Kasumi-1 (cell line): ENCODE data around the gene ANGPTL7.

Source experiments
- DNase-seq, 2 experiments: peaks; one replicate each; lab custom pipeline; 2025; lab: John Stamatoyannopoulos, UW

Gene ANGPTL7

DNA sequence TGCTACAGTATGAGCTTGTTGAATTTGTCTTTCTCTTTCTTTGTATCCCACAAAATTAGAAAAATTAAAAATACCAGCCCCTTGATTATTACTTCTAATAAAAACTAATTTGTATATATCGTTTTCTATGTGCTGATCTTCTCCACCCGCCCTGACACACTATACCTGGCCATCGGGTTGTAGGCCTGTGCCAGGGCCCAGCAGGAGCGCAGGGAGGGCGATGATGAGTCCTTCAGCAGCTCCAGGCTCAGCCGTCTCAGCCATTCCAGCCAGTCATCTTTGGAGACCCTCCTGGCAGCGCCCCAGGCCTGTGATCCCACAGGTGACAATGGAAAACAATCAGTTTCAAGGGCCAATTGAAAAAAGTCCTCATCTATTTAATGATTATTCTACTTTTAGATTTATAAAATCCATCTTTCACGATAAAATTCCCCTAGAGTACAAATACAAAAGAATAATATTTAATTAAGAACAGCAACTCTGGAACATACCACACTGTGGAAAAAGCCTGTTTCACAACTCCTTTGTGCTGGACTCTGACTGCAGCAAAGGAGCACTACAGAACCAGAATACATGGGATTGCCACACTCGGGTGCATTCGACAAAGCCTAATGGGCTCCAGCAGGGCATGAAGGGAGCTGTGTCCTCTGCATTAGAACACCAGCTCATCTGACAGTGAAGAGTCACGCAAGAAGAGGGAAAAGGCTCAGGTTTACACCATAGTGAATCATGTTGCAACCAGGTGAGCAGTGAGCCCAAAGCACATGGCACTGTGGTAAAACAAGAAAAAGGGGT is 15.4 kb downstream of the ANGPTL7 start:
- no peak for DNase-seq

DNA sequence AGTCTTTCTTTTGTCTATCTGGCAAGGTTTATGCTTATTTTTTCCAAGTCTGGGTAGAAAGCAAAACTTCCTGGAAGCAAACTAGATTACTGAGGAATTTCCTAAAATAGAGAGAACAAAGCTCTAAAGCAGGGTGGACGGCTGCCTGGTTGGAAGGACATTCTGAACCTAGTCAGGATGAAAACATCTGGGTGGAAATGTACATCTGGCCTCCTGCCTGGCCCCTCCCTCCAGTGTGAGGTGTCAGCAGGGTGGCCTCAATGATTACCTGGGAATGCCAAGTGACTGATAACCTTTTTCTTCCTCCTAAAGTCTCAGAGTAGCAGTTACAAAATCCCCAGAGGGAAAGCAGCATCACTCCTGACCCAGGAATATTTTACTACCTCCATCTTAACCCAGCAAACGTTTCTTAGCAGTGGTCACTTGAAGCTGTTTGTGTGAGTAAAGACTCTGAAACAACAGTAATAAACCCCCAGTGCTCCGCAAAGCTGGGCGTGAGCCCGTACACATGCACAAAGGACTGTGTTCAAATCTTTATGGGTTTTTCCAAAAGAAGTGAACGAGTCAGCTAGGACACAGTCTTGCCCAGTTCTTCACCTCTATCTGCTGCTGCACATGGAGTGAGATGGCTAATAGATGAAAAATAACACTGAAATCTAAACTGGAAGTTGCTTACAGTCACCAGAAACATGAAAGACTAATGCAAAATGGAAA is 18.9 kb downstream of the ANGPTL7 start:
- no peak for DNase-seq

GRCh38 chr1:11211461-11211860 is 22.3 kb downstream of the ANGPTL7 start:
- no peak for DNase-seq

DNA sequence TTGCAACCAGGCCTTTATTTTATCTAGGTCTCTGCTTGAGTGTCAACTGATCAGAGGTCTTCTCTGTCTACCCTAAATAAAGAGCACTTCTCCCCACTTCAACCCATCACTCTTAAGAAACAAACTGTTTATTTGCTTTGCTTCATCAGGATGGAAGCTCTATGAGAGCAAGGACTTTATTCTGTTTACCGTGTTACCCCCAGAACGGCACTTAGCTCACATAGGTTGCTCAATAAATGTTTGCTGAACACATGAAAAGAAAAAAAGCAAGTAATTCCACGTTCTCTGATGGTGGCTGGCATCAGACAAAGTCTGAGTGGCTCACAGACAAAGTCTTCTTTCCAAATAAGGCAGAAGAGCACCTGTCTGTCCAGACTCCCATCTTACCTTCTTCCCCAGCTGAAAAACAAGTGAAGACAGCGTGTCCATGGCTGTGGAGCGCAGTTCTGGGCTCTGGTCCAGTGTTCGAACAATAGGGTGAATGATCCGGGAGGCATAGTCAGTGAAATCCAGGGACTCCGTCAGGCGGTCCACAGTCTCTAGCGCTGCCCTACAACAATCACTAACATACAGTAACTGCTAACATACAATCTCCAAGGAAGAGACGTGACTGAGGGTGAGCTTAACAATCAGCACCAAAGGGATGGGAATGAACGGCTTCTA is 22.9 kb downstream of the ANGPTL7 start:
- DNase-seq: no peak

GRCh38 chr1:11214698-11215380 is 25.7 kb downstream of the ANGPTL7 start:
- no peak for DNase-seq

- DNase-seq: no peak
These were observed 26.3 kb downstream of the ANGPTL7 start for GRCh38 chr1:11215381-11216005.

DNA sequence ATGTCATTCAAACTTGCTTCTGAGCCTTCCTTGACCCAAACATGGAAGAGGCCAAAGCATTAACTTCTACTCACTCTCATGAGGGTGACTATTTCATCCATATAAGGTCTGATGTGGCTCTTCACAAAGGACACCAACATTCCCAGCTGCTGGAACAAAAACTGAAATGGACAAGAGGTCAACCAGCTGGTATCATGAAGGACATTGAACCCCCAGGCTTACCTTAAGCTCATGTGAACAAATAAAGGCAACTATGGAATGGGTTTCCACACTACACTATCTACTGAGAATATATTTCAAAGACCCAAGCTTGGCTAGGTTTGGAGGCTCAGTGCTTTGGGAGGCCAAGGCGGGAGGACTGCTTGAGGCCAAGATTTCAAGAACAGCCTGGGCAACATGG is 26.9 kb downstream of the ANGPTL7 start:
- DNase-seq: no peak

DNA sequence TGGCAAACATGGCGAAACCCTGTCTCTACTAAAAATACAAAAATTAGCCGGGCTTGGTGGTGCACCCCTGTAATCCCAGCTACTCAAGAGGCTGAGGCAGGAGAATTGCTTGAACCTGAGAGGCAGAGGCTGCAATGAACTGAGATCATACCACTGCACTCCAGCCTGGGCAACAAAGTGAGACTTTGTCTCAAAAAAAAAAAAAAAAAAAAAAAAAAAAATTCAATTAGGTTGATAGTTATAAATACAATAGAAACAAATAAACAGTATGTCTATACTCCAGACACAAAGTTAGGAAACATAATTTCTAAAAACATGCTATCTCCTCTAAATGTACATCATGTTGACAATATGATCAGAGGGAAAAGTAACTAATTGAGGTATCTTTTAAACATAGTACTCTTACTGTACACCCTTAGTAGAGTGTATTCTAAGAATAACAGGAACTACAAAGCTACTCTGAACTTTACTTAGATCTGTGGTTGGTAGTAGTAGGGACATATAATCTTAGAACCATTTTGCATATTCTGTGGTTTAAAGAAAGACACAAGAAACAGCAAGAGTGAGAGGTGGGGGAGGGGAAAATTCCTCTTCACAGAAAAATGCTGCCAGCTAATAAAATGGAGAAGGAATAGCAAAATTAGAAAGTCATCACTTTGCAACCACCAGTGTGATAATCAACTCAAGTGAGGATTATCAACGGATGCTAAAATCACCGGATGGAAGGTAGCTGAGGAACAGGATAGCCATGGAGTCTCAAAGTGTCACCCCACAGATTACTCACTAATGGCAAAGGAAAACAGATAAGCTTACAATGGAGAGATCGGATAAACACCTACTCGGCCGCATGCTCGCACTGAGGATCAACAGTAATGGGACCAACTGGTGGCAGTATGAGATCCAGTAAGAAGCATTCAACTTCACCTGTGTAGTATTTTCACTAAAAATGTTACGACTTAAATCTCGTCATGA is 38.2 kb downstream of the ANGPTL7 start:
- peak; percentile 22 to 48 for DNase-seq

GRCh38 chr1:11229203-11229602 is 40.0 kb downstream of the ANGPTL7 start:
- DNase-seq: no peak

- DNase-seq: no peak
These were observed 44.1 kb downstream of the ANGPTL7 start for GRCh38 chr1:11233208-11233607.

GRCh38 chr1:11237356-11237755 is 48.2 kb downstream of the ANGPTL7 start:
- DNase-seq: no peak

DNA sequence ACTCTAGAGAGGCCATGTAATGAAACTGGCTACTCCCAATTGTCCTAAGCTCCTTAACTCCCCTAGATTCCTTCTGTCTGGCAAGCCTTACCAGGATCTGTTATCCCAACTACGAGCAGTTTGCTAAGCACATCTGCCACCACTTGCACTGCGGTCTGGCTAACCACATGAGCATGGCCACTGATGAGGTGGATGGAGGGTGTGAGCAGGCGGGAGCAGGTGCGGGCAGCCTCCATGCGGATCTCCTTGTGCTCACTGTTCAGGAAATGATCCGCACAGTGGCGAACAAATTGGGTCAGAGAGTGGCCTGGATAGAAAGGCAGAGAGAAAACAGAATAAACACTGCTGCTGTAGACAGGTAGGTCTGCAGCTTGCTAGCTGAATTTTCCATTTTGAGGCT is 49.2 kb downstream of the ANGPTL7 start:
- DNase-seq: no peak

DNA sequence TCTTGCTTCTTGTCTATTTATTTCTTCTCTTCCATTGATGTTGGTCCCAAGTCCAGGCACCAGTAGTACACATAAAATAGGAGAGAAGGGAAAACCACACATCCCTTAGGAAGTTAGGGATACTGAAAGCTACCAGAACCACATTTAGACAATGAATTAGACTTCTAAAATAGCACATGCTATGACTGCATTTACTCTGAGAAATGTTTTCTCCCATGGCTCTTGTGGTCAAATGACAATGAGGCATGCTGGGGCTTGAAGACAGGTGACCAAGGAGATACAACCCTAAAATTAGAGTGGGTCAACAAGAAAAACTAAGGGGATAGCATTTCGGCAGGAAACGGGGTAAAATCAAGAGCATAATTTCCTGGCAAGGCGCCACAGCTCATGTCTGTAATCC is 56.1 kb downstream of the ANGPTL7 start:
- no peak for DNase-seq
